ENCODE data around the gene OSBP.
"Not testable (repeated sequence)": the region's sequence is repeated elsewhere in the genome, so short reads cannot be mapped to it uniquely, and the experiment has no call there.

The OSBP gene, protein sequence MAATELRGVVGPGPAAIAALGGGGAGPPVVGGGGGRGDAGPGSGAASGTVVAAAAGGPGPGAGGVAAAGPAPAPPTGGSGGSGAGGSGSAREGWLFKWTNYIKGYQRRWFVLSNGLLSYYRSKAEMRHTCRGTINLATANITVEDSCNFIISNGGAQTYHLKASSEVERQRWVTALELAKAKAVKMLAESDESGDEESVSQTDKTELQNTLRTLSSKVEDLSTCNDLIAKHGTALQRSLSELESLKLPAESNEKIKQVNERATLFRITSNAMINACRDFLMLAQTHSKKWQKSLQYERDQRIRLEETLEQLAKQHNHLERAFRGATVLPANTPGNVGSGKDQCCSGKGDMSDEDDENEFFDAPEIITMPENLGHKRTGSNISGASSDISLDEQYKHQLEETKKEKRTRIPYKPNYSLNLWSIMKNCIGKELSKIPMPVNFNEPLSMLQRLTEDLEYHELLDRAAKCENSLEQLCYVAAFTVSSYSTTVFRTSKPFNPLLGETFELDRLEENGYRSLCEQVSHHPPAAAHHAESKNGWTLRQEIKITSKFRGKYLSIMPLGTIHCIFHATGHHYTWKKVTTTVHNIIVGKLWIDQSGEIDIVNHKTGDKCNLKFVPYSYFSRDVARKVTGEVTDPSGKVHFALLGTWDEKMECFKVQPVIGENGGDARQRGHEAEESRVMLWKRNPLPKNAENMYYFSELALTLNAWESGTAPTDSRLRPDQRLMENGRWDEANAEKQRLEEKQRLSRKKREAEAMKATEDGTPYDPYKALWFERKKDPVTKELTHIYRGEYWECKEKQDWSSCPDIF

GRCh38 chr11:59615637-59616395 lies at the start of gene OSBP:
OSBP (minus strand) TSS chr11:59615774; CDS start chr11:59615664, 110 bp downstream.
- peak; percentile 87 to 89 for ATAC-seq

DNA sequence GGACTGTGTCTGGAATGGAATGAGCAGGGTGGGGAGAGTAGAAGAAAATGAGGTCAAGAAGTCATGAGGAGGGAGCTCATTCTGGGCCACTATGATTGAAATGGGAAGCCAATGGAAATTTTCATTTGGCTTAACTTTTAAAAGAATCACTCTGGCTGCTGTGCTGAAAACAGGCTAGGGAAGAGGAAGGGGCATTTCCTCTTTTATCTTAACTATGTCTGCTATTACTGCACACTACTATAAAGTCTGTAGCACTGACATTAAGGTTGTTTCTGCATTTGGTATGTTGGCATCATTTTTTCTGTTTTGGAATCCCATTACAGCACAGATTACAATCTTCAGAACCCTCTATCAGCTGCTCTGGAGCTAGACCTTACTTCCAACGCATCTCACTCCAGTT lies 45.0 kb upstream of the OSBP start:
- no peak for ATAC-seq

GRCh38 chr11:59659981-59660380 lies 44.4 kb upstream of the OSBP start:
- ATAC-seq = no peak

GRCh38 chr11:59658036-59658435 lies 42.5 kb upstream of the OSBP start:
- ATAC-seq = no peak

GRCh38 chr11:59654893-59655292 lies 39.3 kb upstream of the OSBP start:
- ATAC-seq = no peak

- ATAC-seq = no peak
These were observed 31.8 kb upstream of the OSBP start for GRCh38 chr11:59647245-59647980.

DNA sequence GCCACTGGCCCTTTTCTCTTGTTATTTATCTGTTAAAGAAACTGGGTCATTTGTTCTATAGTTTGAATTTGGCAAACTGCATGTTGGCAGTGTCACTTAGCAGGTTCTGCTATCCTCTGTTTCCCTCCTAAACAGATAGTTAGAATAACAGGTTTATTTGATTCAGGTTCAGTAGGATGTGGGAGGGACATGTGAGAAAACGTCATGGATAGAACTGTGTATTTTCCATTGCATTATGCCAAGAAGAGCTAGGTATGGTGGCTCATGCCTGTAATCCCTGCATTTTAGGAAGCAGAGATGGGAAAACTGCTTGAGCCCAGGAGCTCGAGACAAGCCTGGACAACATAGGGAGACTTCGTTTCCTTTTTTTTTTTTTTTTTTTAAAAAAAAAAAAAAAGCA lies 29.0 kb upstream of the OSBP start:
- ATAC-seq = no peak

DNA sequence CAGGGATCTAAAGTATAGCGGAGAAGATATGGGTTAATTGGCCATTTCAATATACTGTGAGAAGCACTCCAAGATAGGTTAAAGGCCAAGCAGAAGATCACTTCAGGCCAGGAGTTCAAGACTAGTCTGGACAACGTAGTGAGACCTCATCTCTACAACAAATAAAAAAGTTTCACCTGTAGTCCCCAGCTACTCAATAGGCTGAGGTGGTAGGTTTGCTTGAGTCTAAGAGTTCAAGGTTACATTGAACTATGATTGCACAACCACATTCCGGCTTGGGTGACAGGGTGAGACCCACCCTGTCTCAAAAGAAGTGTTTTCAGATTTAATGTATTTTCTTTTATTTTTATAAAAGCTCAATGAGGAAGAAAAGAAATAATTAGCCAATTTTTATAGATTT lies 27.8 kb upstream of the OSBP start:
- no peak for ATAC-seq

DNA sequence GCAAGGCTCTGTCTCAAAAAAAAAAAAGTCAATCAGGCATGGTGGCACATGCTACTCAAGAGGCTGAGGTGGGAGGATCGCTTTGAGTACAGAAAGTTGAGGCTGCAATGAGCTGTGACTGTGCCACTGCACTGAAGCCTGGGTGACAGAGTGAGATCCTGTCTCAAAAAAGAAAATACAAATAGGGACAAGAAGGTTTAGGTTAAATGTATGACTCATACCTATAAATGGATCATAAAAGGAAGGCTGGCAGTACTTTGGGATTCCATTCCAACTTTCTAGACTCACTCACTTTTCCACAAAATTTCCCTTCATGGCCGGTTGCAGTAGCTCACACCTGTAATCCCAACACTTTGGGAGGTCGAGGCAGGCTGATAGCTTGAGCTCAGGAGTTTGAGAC lies 25.6 kb upstream of the OSBP start:
- ATAC-seq = no peak

DNA sequence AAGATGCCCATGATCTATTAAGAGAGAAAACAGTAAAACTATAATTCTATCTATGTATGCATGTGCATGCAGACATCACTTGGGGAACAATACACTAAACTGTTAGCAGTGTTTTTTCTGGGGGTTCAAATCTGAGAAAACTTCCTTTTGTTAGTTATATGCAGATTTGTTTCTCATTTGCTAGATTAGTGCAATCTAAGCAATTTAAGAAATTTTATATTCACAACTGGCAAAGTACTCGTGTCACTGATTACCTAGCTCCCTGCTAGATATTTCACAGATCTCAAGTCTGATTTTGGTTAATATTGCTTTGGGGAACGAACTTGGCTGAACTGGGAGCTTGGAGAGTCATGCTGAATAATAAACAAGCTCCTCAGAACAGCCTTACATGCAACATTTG lies 14.9 kb upstream of the OSBP start:
- no peak for ATAC-seq

DNA sequence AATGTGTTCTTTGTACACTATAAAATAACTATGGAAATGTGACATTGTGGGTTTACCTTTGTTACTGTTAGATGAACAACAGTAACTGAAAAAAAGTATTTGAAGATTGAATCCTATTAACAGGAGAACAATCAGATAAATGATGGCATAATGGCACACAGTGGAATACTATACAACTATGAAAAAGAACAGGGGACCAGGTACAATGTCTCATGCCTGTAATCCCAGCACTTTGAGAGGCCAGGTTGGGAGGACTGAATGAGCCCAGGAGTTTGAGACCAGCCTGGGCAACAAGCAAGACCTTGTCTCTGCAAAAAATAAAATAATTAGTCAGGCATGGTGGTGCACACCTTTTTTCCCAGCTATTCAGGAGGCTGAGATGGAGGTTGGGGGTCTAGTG lies 14.4 kb upstream of the OSBP start:
- ATAC-seq = no peak

DNA sequence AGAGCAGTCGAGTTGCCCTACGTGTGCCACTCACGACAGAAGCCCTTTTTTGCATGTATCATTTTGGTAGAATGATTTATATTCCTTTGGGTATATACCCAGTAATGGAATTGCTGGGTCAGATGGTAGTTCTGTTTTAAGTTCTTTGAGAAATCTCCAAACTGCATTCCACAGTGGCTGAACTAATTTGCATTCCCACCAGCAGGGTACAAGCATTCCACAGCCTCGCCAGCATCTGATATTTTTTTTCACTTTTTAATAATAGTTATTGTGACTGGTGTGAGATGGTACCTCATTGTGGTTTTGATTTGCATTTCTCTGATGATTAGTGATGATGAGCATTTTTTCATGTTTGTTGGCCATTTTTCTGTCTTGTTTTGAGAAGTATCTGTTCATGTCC lies 11.4 kb upstream of the OSBP start:
- not testable (repeated sequence) for ATAC-seq

DNA sequence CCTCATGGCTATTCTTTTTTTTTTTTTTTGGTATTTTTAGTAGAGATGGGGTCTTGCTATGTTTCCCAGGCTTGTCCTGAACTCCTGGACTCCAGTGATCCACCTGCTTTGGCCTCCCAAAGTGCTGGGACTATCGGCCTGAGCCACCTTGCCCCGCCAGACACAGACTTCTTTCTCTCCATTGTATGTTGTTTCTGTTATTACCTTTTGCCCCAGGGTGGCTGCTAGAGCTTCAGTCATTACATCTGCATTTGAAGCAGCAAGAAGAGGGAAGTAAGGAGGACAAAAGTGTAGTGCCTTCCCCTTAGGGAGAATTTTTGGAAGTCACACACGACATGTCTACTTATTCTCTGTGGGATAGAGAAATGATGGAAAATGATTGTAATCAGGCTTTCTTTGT lies 10.1 kb upstream of the OSBP start:
- ATAC-seq = no peak

DNA sequence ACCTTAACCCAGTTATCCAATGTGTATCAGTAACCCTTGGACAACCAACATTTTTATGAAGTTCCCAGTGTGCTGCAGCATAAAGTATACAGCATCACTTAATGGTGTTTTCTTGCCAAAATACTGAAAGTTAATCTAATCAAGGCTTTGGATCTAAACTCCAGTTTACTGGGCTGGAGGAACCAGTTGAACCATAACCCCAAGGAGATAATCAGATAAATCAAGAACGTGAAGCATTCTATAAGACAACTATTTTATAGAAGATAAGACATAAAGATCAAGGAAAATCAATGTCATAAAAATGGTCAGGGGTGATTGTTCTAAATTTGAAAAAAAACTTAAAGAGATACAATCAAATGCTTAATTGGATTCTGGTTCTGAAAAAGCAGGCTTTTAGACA lies 2.3 kb upstream of the OSBP start:
- no peak for ATAC-seq

GRCh38 chr11:59616396-59616982 lies 915 bp upstream of the OSBP start:
- ATAC-seq = no peak

DNA sequence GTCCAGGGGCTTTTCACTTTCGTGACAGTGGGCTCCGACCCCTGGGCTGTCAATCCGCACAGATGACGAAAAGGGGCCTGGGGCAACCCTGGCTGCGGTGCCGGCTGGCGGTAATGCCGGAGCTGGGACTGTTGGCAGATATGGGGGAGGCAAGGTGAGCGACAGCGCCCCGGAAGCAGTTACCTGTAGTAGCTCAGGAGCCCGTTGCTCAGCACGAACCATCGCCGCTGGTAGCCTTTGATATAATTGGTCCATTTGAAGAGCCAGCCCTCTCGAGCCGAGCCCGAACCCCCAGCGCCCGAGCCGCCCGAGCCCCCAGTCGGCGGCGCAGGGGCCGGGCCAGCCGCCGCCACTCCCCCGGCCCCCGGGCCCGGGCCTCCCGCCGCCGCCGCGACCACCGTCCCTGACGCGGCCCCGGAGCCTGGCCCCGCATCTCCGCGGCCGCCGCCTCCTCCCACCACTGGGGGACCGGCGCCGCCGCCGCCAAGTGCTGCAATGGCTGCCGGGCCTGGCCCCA lies 396 bp downstream of the OSBP start:
- ATAC-seq = peak; percentile 4 to 7

- no peak for ATAC-seq
These were observed 1.1 kb downstream of the OSBP start for GRCh38 chr11:59614277-59615119.

- no peak for ATAC-seq
These were observed 3.7 kb downstream of the OSBP start for GRCh38 chr11:59611570-59612565.

DNA sequence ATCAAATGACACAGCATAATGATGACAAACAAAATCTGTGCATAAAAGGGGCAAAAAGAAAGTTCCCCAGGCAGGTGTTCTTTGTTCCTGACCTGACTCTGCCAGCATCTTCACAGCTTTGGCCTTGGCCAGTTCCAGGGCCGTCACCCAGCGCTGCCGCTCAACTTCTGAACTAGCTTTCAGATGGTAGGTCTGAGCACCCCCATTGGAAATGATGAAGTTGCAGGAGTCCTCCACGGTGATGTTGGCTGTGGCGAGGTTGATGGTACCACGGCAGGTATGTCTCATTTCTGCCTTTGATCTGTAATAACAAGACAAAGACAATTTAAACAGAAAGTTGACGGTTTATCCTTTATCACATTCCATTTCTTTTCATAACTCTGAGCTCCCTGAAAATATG lies 5.3 kb downstream of the OSBP start:
- ATAC-seq = peak; percentile 11 to 40

Data from activated CD4-positive, CD25-positive, alpha-beta regulatory T cell treated with anti-CD3 and anti-CD28 coated beads, Interleukin-2, amount 50 U/mL, for 24 hours (primary cell).